Central memory CD8-positive, alpha-beta T cell (primary cell): ENCODE measurements around the gene ZSCAN2.
"Not testable (repeated sequence)": the region's sequence is repeated elsewhere in the genome, so short reads cannot be mapped to it uniquely, and the experiment has no call there.

Source experiments
- ATAC-seq: fragments of 150-1000 bp; cut with Tn5 transposase; replicated peaks from 2 replicates; pipeline ENCODE4 v1.10.0; 2022; ENCODE audit warnings: mild to moderate bottlenecking, moderate FRiP score, moderate number of reproducible peaks; ENCODE audit not compliant: poor library complexity, severe bottlenecking; ENCODE audit errors: extremely low read depth
- DNase-seq, 2 donors: peaks; one replicate each; pipeline ENCODE4 v3.0.0; 2021; ENCODE audit warnings: low spot score in 2 of 2
- H3K27ac Mint-ChIP-seq: one replicate; pipeline ENCODE4 v1.8.0; 2022; ENCODE audit warnings: low read depth, mild to moderate bottlenecking, moderate library complexity, mixed read lengths
- H3K27me3 Mint-ChIP-seq: one replicate; pipeline ENCODE4 v1.8.0; 2022; ENCODE audit warnings: mixed read lengths
- H3K36me3 Mint-ChIP-seq: one replicate; pipeline ENCODE4 v1.8.0; 2022; ENCODE audit warnings: mild to moderate bottlenecking, moderate library complexity, mixed read lengths; ENCODE audit not compliant: insufficient read depth
- H3K4me1 Mint-ChIP-seq: one replicate; pipeline ENCODE4 v1.8.0; 2022; ENCODE audit warnings: mixed read lengths
- H3K4me3 Mint-ChIP-seq: one replicate; pipeline ENCODE4 v1.8.0; 2022; ENCODE audit warnings: mild to moderate bottlenecking, moderate library complexity, mixed read lengths
- H3K9me3 Mint-ChIP-seq: one replicate; pipeline ENCODE4 v1.8.0; 2022; ENCODE audit warnings: mixed read lengths

The ZSCAN2 gene

DNA sequence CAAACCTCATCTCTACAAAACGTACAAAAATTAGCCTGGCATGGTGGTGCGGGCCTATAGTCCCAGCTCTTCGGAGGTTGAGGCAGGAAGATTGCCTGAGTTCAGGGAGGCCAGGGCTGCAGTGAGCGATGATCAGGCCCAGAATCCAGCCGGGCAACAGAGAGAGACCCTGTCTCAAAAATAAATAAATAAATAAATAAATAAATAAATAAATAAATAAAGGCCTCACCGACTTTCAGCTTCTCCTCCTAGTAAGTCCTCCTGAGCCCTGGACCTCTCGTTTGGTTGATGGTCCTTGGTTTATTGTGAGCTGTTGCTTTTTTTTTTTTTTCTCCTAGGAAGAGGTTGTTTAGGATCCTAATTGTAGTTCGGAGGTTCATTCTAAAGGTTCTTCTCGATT is 28.2 kb downstream of the ZSCAN2 start:
- Mint-ChIP-seq H3K4me3 (no peak overlapping the region), H3K9me3 (no peaks in the 10 kb centered on the region), H3K27ac (no peak overlapping the region), H3K4me1 (peaks cover 32% of the 10 kb centered on the region), H3K36me3 (peaks cover 17% of the 10 kb centered on the region), H3K27me3 (no peaks in the 10 kb centered on the region)
- DNase-seq (no peak), ATAC-seq (no peak)

DNA sequence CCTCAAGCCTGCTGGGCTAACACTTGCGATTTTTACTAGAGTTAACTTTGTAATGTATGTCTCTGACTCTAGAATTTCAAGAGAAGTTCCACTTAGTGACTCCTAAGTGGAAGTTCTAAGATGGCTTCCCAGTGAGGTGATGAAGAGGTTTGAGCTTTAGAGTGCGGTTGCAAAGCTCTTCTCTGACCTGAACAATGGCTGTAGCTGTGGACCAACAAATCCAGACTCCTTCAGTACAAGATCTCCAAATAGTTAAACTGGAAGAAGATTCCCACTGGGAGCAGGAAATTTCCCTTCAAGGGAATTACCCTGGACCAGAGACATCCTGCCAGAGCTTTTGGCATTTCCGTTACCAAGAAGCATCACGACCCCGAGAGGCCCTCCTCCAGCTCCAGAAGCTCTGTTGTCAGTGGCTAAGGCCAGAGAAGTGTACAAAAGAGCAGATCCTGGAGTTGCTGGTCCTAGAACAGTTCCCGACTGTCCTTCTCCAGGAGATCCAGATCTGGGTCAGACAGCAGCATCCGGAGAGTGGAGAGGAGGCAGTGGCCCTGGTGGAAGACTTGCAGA is 31.0 kb downstream of the ZSCAN2 start:
- Mint-ChIP-seq H3K27ac (peak overlapping the region; percentile 93), H3K4me1 (peaks cover 40% of the 10 kb centered on the region), H3K4me3 (peak overlapping the region; percentile 86), H3K27me3 (no peaks in the 10 kb centered on the region), H3K9me3 (no peaks in the 10 kb centered on the region), H3K36me3 (peaks cover 24% of the 10 kb centered on the region)
- ATAC-seq, result no peak
- DNase-seq, result no peak

DNA sequence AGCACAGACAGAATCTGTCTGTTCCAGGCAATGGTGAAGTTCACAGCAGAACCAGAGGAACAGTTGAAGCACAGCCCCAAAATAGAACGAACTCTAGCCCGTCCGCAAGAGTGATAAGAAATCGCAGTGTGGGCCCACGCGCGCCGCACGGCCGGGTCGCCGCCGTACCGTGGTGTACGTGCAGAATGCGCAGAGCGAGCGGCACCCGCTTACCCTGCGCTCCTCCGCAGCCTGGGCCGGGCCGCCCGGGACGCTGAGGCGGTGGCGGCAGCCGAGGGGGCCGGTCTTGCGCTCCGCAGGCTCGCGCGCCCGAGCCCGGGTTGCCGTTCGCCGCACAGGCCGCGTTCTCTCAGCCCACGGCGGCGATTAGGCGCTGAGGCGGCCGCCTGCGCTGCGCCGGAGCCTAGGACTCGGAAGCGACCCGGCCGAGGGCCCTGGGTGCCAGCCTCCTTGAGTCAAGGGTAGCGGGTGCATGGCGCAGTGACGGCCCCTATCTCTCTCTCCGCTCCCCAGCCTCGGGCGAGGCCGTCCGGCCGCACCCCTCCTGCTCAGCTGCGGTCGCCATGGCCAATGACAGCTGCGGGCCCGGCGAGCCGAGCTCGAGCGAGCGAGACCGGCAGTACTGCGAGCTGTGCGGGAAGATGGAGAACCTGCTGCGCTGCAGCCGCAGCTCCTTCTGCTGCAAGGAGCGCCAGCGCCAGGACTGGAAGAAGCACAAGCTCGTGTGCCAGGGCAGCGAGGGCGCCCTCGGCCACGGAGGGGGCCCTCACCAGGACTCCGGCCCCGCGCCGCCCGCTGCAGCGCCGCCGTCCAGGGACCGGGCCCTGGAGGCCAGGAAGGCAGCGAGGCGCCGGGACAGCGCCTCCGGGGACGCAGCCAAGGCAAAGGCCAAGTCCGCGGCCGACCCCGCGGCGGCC is 32.8 kb downstream of the ZSCAN2 start:
- Mint-ChIP-seq H3K9me3 (no peaks in the 10 kb centered on the region), H3K36me3 (peaks cover 36% of the 10 kb centered on the region), H3K27me3 (no peaks in the 10 kb centered on the region), H3K27ac (peak overlapping the region; percentile 73), H3K4me1 (peaks cover 40% of the 10 kb centered on the region), H3K4me3 (peak overlapping the region; percentile 86)
- ATAC-seq (peak; percentile 50), DNase-seq (peak; percentile 46 to 48)

DNA sequence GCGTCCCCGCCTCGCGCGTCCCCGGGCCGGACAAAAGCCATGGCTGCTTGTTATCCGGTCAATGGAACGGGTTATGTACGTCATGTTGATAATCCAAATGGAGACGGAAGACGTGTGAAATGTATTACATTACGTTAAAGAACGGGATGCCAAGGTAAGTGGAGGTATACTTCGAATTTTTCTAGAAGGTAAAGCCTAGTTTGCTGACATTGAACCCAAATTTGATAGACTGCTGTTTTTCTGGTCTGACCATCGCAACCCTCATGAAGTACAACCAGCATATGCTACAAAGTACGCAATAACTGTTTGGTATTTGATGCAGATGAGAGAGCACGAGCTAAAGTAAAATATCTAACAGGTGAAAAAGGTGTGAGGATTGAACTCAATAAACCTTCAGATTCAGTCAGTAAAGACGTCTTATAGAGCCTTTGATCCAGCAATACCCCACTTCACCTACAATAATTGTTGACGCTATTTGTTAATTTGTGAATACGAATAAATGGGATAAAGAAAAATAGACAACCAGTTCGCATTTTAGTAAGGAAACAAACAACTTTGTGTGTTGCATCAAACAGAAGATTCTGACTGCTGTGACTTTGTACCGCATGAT is 33.5 kb downstream of the ZSCAN2 start:
- peak overlapping the region; percentile 73 for H3K27ac Mint-ChIP-seq

DNA sequence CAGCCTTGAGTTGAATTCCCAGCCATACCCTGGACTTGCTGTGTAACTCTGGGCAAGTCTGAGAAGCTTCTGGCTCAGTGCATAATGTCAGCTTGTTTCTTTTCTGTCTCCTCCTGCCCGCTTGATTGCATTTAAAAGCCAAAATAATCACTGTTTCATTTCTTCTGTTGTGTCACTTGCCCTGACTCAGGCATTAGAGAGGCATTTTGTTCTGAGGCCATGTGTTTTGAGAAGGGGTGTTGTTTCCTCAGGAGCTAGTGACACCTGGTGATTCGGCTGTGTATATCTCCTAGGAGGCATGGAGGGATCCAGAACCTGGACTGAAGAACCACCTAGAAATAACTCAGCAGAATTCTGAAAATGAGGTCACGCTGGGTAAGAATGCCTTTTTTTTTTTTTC is 37.3 kb downstream of the ZSCAN2 start:
- H3K36me3 Mint-ChIP-seq, result peaks cover 59% of the 10 kb centered on the region

More for the DNA sequence above, 33.5 kb downstream of the ZSCAN2 start:
- Mint-ChIP-seq H3K9me3 (no peaks in the 10 kb centered on the region), H3K36me3 (peaks cover 41% of the 10 kb centered on the region), H3K27me3 (no peaks in the 10 kb centered on the region), H3K4me1 (peaks cover 40% of the 10 kb centered on the region), H3K4me3 (peak overlapping the region; percentile 86)
- DNase-seq (no peak), ATAC-seq (no peak)

DNA sequence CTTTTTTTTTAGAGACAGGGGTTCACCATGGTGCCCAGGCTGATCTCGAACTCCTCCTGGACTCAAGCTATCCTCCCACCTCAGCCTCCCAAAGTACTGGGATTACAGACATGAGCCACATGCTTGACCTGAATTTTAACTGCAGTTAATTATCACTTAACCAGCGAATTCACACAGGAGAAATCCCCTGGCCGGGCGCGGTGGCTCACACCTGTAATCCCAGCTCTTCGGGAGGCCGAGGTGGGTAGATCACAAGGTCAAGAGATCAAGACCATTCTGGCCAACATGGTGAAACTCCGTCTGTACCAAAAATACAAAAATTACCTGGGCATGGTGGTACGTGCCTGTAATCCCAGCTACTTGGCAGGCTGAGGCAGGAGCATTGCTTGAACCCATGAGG is 41.1 kb downstream of the ZSCAN2 start:
- DNase-seq, H3K4me3 Mint-ChIP-seq, H3K27me3 Mint-ChIP-seq, ATAC-seq, H3K4me1 Mint-ChIP-seq, H3K9me3 Mint-ChIP-seq, H3K27ac Mint-ChIP-seq: not testable (repeated sequence)
- H3K36me3 Mint-ChIP-seq, result peaks cover 64% of the 10 kb centered on the region

More for the DNA sequence above, 37.3 kb downstream of the ZSCAN2 start:
- DNase-seq, result no peak
- H3K4me3 Mint-ChIP-seq, result no peak overlapping the region
- H3K9me3 Mint-ChIP-seq, result no peaks in the 10 kb centered on the region
- H3K27ac Mint-ChIP-seq, result peak overlapping the region; percentile 10
- no peak for ATAC-seq
- H3K27me3 Mint-ChIP-seq, result no peaks in the 10 kb centered on the region
- H3K4me1 Mint-ChIP-seq, result peaks cover 24% of the 10 kb centered on the region

DNA sequence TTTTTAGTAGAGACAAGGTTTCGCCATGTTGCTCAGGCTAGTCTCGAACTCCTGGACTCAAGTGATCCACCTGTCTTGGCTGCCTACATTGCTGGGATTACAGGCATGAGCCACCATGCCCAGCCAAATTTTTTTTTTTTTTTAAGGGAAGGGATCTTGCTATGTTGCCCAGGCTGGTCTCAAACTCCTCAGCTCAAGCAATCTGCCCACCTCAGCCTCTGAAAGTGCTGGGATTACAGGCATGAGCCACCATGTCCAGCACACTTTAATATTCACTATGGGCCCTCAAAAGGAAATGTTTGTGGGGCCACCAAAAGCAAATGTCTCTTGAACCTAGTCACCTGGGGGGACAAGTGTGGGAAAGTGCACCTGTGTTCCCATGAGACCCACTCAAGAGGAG is 41.8 kb downstream of the ZSCAN2 start:
- H3K27me3 Mint-ChIP-seq, DNase-seq, H3K4me3 Mint-ChIP-seq, H3K4me1 Mint-ChIP-seq, H3K9me3 Mint-ChIP-seq, H3K27ac Mint-ChIP-seq, ATAC-seq: not testable (repeated sequence)
- peaks cover 66% of the 10 kb centered on the region for H3K36me3 Mint-ChIP-seq

DNA sequence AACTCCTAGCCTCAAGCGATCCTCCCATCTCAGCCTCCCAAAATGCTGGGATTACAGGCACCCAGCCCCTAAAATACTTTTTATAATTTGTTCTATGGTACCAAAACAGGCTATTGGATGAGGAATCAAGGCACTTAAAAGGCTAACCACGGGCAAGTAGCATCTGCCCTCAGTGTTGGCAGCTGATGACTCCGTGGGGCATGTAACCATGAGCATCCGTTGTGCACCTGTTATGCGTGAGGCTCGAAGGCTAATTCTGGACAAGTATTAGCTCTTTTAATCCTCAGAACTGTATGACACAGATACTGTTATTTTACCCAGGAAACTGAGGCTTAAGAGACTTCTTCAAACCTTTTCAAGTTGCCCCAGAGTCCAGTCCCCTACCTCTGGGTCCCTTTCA is 43.0 kb downstream of the ZSCAN2 start:
- ATAC-seq, result no peak
- Mint-ChIP-seq H3K36me3 (peaks cover 66% of the 10 kb centered on the region), H3K4me1 (peaks cover 15% of the 10 kb centered on the region), H3K9me3 (no peaks in the 10 kb centered on the region), H3K27me3 (no peaks in the 10 kb centered on the region), H3K4me3 (no peak overlapping the region), H3K27ac (no peak overlapping the region)
- no peak for DNase-seq

DNA sequence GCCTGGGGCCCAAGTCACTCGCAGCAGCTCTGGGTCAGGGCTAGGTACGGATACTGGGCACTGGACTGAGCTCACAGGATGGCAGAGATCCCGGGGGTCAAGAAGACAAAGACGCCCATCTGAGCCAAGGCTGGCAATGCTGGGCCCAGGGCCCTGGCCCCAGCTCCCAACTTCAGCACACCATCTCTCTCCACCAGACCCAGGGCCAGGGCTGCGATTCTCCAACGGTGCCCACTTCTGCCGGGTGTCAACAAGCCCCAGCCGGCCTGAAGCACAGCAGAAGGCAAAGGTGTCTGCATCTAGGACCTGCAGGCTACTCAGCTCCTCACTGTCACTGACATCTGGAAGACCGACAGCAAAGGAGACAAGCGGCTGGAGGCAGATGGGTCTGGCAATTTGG is 44.7 kb downstream of the ZSCAN2 start:
- Mint-ChIP-seq H3K9me3 (no peaks in the 10 kb centered on the region), H3K36me3 (peaks cover 64% of the 10 kb centered on the region), H3K27ac (no peak overlapping the region), H3K4me1 (peaks cover 21% of the 10 kb centered on the region), H3K4me3 (no peak overlapping the region), H3K27me3 (no peaks in the 10 kb centered on the region)
- DNase-seq, result no peak
- ATAC-seq, result no peak

DNA sequence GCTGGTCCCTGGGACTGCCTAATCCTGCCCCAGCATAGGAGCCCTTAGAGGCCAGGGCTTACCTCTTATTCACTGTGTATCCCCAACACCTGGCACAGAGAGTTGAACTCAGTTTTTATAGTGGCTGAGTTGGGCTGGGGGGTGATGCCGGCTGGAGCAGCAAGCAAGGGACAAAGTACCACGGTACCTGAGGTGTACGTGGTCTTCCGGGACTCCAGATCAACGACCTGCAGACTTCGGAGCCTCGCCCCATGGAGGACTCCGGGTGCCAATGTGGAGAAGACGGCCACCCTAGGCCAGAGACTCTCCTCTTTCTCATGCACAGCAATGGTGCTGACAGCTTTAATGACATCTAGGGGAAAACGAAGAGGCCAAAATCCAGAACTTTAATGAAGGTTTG is 45.2 kb downstream of the ZSCAN2 start:
- H3K4me1 Mint-ChIP-seq, result peaks cover 21% of the 10 kb centered on the region
- no peaks in the 10 kb centered on the region for H3K9me3 Mint-ChIP-seq
- no peak overlapping the region for H3K27ac Mint-ChIP-seq
- H3K4me3 Mint-ChIP-seq, result no peak overlapping the region
- ATAC-seq (no peak), DNase-seq (no peak)
- peaks cover 65% of the 10 kb centered on the region for H3K36me3 Mint-ChIP-seq
- no peaks in the 10 kb centered on the region for H3K27me3 Mint-ChIP-seq

DNA sequence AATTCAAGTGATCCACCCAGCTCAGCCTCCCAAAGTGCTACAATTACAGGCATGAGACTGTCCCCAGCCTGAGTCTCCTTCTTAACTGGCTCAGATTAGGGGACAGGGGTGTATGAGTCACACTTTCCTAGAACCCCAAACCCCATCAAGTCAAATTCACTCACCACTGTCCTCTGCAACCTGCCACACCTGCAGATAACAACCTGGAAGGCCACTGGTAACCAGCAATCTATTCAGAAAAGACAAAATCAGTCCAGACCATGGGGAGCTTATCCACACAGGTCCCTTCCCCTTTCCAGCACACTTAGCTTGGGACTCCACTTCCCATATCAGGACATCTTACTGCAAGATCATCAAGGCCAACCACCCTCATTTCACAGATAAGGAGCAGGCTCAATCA is 46.9 kb downstream of the ZSCAN2 start:
- H3K9me3 Mint-ChIP-seq, result no peaks in the 10 kb centered on the region
- no peak overlapping the region for H3K4me3 Mint-ChIP-seq
- no peaks in the 10 kb centered on the region for H3K27me3 Mint-ChIP-seq
- H3K4me1 Mint-ChIP-seq, result peaks cover 28% of the 10 kb centered on the region
- H3K27ac Mint-ChIP-seq, result no peak overlapping the region
- DNase-seq, result no peak
- H3K36me3 Mint-ChIP-seq, result peaks cover 59% of the 10 kb centered on the region
- ATAC-seq, result no peak

DNA sequence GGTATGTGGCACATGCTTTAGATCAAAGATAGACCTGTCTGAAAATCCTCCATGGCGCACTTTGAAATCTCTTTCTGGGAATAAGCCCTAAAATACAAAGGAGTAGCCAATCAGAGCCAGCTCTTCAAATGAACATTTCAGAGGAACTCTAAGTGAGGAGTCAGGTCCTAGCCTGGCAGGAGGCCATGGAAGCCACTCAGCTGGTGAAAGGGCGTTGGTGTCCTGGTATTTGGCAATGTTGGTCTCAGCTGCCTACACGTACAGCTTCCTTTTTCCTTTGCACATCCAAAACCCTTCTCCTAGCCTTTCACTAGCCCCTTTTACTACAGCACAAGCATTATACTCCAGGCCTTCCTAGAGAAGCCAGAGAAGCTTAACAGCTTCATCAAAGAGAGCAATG is 47.7 kb downstream of the ZSCAN2 start:
- Mint-ChIP-seq H3K27ac (peak overlapping the region; percentile 50), H3K36me3 (peaks cover 50% of the 10 kb centered on the region), H3K9me3 (no peaks in the 10 kb centered on the region), H3K27me3 (no peaks in the 10 kb centered on the region), H3K4me3 (no peak overlapping the region), H3K4me1 (peaks cover 31% of the 10 kb centered on the region)
- no peak for ATAC-seq
- DNase-seq, result no peak

DNA sequence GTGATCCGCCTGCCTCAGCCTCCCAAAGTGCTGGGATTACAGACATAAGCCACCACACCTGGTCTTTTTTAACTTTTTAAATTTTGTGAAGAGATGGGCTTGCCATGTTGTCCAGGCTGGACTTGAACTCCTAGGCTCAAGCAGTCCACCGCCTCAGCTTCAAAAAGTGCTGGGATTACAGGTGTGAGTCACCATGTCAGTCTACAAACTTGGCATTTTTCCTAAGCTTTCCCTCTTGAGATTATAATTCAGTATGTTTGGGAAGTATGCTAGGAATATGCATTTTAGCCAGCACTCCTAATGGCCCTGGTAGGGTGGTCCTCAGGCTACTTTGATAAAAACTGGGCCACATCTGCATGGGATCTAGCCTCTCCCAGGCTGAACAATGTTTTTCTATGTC is 48.9 kb downstream of the ZSCAN2 start:
- H3K9me3 Mint-ChIP-seq, result no peaks in the 10 kb centered on the region
- peaks cover 52% of the 10 kb centered on the region for H3K36me3 Mint-ChIP-seq
- no peak overlapping the region for H3K4me3 Mint-ChIP-seq
- no peak for DNase-seq
- H3K27ac Mint-ChIP-seq, result no peak overlapping the region
- H3K27me3 Mint-ChIP-seq, result no peaks in the 10 kb centered on the region
- ATAC-seq, result no peak
- H3K4me1 Mint-ChIP-seq, result peaks cover 40% of the 10 kb centered on the region
